HG03045 (cell line): Measurements from ENCODE around the gene PCDHB5.
"Not testable (repeated sequence)": the region's sequence is repeated elsewhere in the genome, so short reads cannot be mapped to it uniquely, and the experiment has no call there.

ENCODE experiments used
- ATAC-seq: cut with Tn5 transposase; IDR thresholded peaks from one replicate; pipeline ENCODE4 v1.9.1; 2021; ENCODE audit warnings: mild to moderate bottlenecking, moderate library complexity; ENCODE audit not compliant: unreplicated experiment

PCDHB5 gene

GRCh38 chr5:141135030-141135717 lies at the start of gene PCDHB5:
Gene PCDHB5 (plus strand): TSS chr5:141135206. CDS start chr5:141135435, 229 bp downstream.
- ATAC-seq, result no peak

- ATAC-seq, result no peak
Observed at GRCh38 chr5:141094481-141095262, 40.3 kb upstream of the PCDHB5 start, which contains the start of gene PCDHB2. Gene PCDHB2 (plus strand): TSS chr5:141094615. CDS start chr5:141094791, 176 bp downstream.

GRCh38 chr5:141095263-141095641 lies 39.8 kb upstream of the PCDHB5 start:
- no peak for ATAC-seq

DNA sequence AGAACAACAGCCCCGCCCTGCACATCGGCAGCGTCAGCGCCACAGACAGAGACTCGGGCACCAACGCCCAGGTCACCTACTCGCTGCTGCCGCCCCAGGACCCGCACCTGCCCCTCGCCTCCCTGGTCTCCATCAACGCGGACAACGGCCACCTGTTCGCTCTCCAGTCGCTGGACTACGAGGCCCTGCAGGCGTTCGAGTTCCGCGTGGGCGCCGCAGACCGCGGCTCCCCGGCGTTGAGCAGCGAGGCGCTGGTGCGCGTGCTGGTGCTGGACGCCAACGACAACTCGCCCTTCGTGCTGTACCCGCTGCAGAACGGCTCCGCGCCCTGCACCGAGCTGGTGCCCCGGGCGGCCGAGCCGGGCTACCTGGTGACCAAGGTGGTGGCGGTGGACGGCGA lies 38.8 kb upstream of the PCDHB5 start:
- ATAC-seq, result not testable (repeated sequence)

- not testable (repeated sequence) for ATAC-seq
Observed at GRCh38 chr5:141096586-141096985, 38.4 kb upstream of the PCDHB5 start.

GRCh38 chr5:141100243-141100805 lies 34.7 kb upstream of the PCDHB5 start, which contains the start of gene PCDHB3:
Gene PCDHB3 (plus strand): TSS chr5:141100473. CDS start chr5:141100650, 177 bp downstream.
- no peak for ATAC-seq

- no peak for ATAC-seq
Observed at GRCh38 chr5:141101059-141101458, 33.9 kb upstream of the PCDHB5 start.

- ATAC-seq, result not testable (repeated sequence)
Observed at GRCh38 chr5:141102070-141102469, 32.9 kb upstream of the PCDHB5 start.

DNA sequence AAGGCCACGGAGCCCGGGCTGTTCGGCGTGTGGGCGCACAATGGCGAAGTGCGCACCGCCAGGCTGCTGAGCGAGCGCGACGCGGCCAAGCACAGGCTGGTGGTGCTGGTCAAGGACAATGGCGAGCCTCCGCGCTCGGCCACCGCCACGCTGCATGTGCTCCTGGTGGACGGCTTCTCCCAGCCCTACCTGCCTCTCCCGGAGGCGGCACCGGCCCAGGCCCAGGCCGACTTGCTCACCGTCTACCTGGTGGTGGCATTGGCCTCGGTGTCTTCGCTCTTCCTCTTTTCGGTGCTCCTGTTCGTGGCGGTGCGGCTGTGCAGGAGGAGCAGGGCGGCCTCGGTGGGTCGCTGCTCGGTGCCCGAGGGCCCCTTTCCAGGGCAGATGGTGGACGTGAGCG lies 32.5 kb upstream of the PCDHB5 start:
- ATAC-seq, result not testable (repeated sequence)

- no peak for ATAC-seq
Observed at GRCh38 chr5:141105350-141105749, 29.7 kb upstream of the PCDHB5 start.

GRCh38 chr5:141119250-141119649 lies 15.8 kb upstream of the PCDHB5 start:
- ATAC-seq, result no peak

GRCh38 chr5:141121563-141121962 lies 13.4 kb upstream of the PCDHB5 start, which contains the start of gene PCDHB4:
Gene PCDHB4 (plus strand): TSS chr5:141121818. CDS start chr5:141121999, 181 bp downstream.
- ATAC-seq, result no peak

DNA sequence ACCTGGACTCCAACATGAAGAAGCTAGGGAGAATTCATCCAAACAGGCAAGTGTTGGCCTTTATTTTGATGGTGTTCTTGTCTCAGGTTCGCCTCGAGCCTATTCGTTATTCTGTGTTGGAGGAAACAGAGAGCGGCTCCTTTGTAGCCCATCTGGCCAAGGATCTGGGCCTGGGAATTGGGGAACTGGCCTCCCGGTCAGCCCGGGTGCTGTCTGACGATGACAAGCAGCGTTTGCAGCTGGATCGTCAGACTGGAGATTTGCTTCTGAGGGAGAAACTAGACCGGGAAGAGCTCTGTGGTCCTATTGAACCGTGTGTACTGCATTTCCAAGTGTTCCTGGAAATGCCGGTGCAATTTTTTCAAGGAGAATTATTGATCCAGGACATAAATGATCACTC lies 13.0 kb upstream of the PCDHB5 start:
- ATAC-seq, result no peak

- ATAC-seq, result not testable (repeated sequence)
Observed at GRCh38 chr5:141123396-141124135, 11.4 kb upstream of the PCDHB5 start.

- no peak for ATAC-seq
Observed at GRCh38 chr5:141127305-141127704, 7.7 kb upstream of the PCDHB5 start.

GRCh38 chr5:141135718-141136266 lies 786 bp downstream of the PCDHB5 start:
- no peak for ATAC-seq

GRCh38 chr5:141137346-141137745 lies 2.3 kb downstream of the PCDHB5 start:
- not testable (repeated sequence) for ATAC-seq

GRCh38 chr5:141149812-141150211 lies 14.8 kb downstream of the PCDHB5 start, which contains the start of gene PCDHB6:
Gene PCDHB6 (plus strand): TSS chr5:141150057. CDS start chr5:141150258, 201 bp downstream.
- no peak for ATAC-seq

DNA sequence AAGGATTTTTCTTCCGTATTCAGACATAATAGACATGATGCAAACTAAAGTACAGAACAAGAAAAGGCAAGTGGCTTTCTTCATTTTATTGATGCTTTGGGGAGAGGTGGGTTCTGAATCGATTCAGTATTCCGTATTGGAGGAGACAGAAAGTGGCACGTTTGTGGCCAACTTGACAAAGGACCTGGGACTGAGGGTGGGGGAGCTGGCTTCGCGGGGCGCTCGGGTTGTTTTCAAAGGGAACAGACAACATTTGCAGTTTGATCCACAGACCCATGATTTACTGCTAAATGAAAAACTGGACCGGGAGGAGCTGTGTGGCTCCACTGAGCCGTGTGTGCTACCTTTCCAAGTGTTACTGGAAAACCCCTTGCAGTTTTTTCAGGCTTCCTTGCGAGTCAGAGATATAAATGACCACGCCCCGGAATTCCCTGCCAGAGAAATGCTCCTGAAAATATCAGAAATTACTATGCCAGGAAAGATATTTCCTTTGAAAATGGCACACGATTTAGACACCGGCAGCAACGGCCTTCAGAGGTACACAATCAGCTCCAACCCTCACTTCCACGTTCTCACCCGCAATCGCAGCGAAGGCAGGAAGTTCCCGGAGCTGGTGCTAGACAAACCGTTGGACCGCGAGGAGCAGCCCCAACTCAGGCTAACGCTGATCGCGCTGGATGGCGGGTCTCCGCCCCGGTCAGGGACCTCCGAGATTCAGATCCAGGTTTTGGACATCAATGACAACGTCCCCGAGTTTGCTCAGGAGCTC lies 15.4 kb downstream of the PCDHB5 start:
- ATAC-seq, result no peak

DNA sequence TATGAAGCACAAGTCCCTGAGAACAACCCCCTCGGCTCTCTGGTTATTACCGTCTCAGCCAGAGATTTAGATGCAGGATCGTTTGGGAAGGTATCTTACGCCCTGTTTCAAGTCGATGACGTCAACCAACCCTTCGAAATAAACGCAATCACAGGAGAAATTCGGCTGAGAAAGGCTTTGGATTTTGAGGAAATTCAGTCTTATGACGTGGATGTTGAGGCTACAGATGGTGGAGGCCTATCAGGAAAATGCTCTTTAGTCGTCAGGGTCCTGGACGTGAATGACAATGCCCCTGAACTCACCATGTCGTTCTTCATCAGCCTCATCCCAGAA lies 16.0 kb downstream of the PCDHB5 start:
- ATAC-seq, result no peak
